Measurements from ENCODE around the gene PTK6.

PTK6 gene

DNA sequence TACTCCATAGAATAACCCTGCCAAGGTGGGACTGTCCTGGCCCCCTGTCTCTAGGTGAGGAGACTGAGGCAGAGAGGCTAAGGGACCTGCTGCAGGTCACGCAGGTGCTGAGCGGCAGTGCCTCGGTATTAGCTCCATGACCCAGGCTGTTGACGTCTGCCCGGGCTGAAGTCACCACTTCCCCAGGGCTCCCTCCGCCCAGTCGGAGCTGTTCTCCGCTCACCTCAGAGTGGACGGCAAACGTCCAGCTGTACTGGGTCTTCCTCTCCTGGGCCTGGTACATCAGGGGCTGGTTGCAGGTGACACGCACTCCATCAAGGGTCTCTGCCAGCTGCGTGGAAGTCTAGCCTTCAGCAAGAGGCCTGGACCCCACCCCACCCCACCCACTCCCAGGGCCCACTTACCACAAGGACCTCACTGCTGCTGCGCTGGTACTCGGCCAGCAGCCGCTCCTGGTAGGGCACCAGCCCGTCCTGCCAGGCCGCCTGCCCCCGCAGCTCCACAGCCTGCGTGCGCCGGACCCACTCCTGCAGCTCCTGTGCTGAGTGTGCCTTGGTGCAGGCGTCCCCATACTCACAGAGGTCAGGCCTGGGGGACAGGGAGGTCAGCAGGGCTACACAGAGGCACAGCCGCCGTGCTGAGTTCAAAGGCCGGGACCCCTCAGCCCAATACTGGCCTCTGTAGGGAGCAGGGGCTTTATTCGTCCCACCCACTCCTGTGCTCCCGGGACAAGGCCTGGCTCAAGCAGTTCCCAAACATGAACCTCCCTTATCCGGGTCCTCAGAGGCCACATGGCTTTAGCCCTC is 33.3 kb upstream of the PTK6 start:
- 0 out of 2 replicates have a peak, but pooled peaks cover 3% of the 10 kb centered on the region for H3K4me1 ChIP-seq (ENCODE audit: control insufficient read depth, insufficient read depth, low read length)
- no peaks in the 10 kb centered on the region for H3K9me3 ChIP-seq (ENCODE audit: control insufficient read depth, insufficient read depth, low read depth, low read length)
- ChIA-PET CTCF (interaction anchor here (0.6 kb wide), 1 partner anchor 8 kb away, joined by 3 read pairs; no protein-coding TSS in a partner anchor), POLR2A (interaction anchor here (0.9 to 1.0 kb wide), 2 partner anchors 21 to 88 kb away, joined by 3 read pairs; partner anchors contain the start of gene RTEL1)
- H3K36me3 ChIP-seq (ENCODE audit: control insufficient read depth in 2 of 2, insufficient read depth in 1 of 2, low read length in 2 of 2) = peaks cover 0 to 7% of the 10 kb centered on the region in 2 experiments; a peak in 1 of 3 replicates
- TF ChIP-seq ZNF350 (tag by site-specific recombination; IDR thresholded peaks at IDR 0.05) (no peak), ZNF341 (tag by site-specific recombination; IDR thresholded peaks at IDR 0.05; ENCODE audit: low read depth) (no peak), ZNF600 (tag by site-specific recombination; IDR thresholded peaks at IDR 0.05) (peak; percentile 47), ZNF530 (tag by site-specific recombination; IDR thresholded peaks at IDR 0.05; ENCODE audit: low read depth) (no peak)
- TF ChIP-seq, protein P1, sequence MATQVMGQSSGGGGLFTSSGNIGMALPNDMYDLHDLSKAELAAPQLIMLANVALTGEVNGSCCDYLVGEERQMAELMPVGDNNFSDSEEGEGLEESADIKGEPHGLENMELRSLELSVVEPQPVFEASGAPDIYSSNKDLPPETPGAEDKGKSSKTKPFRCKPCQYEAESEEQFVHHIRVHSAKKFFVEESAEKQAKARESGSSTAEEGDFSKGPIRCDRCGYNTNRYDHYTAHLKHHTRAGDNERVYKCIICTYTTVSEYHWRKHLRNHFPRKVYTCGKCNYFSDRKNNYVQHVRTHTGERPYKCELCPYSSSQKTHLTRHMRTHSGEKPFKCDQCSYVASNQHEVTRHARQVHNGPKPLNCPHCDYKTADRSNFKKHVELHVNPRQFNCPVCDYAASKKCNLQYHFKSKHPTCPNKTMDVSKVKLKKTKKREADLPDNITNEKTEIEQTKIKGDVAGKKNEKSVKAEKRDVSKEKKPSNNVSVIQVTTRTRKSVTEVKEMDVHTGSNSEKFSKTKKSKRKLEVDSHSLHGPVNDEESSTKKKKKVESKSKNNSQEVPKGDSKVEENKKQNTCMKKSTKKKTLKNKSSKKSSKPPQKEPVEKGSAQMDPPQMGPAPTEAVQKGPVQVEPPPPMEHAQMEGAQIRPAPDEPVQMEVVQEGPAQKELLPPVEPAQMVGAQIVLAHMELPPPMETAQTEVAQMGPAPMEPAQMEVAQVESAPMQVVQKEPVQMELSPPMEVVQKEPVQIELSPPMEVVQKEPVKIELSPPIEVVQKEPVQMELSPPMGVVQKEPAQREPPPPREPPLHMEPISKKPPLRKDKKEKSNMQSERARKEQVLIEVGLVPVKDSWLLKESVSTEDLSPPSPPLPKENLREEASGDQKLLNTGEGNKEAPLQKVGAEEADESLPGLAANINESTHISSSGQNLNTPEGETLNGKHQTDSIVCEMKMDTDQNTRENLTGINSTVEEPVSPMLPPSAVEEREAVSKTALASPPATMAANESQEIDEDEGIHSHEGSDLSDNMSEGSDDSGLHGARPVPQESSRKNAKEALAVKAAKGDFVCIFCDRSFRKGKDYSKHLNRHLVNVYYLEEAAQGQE (tag by site-specific recombination; IDR thresholded peaks at IDR 0.05) = no peak
- no peak overlapping the region for H3K27ac ChIP-seq (ENCODE audit: extremely low read depth, low read depth, low read length)
- H3K4me3 ChIP-seq (ENCODE audit: low read depth, low read length) = no peak overlapping the region

DNA sequence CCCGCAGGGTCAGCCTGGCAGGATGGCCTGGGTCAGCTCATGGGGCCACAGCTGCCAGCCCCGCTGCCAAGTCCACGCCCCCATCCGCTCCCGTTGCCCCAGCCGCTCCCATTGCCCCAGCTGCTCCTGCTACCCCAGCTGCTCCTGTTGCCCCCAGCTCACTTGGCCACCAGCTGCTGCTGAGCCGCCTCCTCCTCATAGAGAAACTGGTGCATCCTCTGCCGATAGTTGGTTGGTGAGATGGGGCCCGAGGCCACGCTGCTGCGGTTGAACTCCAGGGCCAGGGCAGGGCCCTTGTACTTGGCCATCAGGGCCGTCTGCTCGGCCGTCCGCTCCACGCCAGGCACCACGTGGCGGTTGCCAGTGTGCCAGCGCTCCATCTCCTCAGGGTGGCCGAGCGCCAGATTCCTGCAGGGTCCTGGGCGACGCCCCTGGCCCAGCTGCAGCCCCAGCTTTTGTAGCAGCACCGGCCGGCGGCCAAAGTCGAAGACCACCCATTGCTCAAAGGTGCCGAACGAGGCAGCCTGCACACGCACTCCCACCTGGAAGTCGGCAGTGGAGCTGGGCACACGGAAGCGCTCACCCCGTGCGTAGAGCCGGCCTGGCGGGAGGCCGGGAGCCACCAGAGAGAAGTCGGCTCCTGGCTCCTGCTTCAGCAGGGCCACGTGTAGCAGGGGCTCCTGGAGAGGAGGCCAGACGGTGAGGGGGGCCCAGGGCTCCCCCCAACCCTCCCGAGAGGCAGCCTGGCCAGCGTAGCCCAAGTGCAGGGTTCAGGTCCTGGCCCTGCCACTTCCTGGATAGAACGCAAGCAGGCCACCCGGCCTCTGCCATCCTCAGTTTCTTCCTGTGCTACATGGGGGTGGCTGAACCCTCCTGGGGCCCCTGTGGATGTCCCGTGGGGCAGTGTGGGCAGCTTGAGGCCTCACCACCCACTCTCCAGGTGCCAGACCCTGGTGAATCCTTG is 32.1 kb upstream of the PTK6 start:
- TF ChIP-seq, protein P2, sequence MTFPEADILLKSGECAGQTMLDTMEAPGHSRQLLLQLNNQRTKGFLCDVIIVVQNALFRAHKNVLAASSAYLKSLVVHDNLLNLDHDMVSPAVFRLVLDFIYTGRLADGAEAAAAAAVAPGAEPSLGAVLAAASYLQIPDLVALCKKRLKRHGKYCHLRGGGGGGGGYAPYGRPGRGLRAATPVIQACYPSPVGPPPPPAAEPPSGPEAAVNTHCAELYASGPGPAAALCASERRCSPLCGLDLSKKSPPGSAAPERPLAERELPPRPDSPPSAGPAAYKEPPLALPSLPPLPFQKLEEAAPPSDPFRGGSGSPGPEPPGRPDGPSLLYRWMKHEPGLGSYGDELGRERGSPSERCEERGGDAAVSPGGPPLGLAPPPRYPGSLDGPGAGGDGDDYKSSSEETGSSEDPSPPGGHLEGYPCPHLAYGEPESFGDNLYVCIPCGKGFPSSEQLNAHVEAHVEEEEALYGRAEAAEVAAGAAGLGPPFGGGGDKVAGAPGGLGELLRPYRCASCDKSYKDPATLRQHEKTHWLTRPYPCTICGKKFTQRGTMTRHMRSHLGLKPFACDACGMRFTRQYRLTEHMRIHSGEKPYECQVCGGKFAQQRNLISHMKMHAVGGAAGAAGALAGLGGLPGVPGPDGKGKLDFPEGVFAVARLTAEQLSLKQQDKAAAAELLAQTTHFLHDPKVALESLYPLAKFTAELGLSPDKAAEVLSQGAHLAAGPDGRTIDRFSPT (tag by site-specific recombination; IDR thresholded peaks at IDR 0.05) = peak; percentile 55; the same call in 1 of the 2 replicates
- TF ChIP-seq KLF8 (tag by site-specific recombination; IDR thresholded peaks at IDR 0.05) = no peak
- peak; percentile 93 for TF ChIP-seq ZNF394 (tag by site-specific recombination; IDR thresholded peaks at IDR 0.05; ENCODE audit: borderline replicate concordance)
- Histone ChIP-seq H3K9me3 (ENCODE audit: control insufficient read depth, insufficient read depth, low read depth, low read length) (no peaks in the 10 kb centered on the region), H3K27ac (ENCODE audit: extremely low read depth, low read depth, low read length) (no peak overlapping the region), H3K4me3 (ENCODE audit: low read depth, low read length) (no peak overlapping the region), H3K36me3 (ENCODE audit: control insufficient read depth in 2 of 2, insufficient read depth in 1 of 2, low read length in 2 of 2) (peaks cover 0 to 14% of the 10 kb centered on the region in 2 experiments; a peak in 1 of 3 replicates), H3K4me1 (ENCODE audit: control insufficient read depth, insufficient read depth, low read length) (no peaks in the 10 kb centered on the region)
- ChIA-PET POLR2A (interaction anchor here (1.4 kb wide), 1 partner anchor 23 kb away, joined by 3 read pairs; no protein-coding TSS in a partner anchor), CTCF (no interaction called here)

DNA sequence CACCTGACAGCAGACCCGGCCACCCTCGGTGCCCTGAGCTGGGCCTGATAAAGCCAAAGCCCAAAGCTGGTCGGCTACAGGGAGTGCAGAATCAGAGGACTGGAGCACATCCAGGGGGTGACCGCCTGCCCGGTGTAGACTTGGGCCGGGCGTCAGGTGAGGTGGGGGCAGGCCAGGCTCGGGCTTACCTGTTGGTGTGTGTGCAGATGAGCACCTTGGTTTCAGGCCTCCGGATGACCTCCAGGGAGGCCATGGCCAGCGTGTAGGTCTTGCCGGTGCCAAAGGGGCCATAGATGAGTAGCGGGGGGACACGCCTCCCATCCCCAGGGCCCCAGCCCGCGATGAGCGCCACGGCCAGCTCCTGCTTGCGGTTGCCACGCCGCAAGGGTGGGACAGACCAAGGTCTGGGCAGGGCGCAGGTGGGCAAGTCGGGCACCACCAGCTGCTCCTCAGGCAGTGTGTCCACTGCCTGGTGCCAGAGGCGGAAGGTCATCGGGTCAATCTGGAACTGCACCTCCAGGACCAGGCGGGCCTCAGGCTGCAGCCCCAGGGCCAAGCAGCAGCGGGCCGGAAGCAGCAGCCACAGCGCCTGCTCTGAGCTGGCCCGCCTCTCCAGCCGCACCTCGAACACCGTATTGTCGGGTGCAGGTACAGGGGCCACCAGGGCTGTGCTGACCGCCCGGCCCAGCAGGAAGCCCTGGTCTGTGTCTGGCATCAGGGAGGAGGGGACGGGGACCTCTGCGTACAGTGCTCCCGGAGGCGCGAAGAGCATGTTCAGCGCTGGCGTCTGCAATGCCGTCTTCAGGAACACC is 31.2 kb upstream of the PTK6 start:
- ChIA-PET POLR2A (interaction anchor here (1.4 kb wide), 1 partner anchor 22 kb away, joined by 3 read pairs; no protein-coding TSS in a partner anchor), CTCF (no interaction called here)
- Histone ChIP-seq H3K9me3 (ENCODE audit: control insufficient read depth, insufficient read depth, low read depth, low read length) (no peaks in the 10 kb centered on the region), H3K27ac (ENCODE audit: extremely low read depth, low read depth, low read length) (no peak overlapping the region), H3K4me1 (ENCODE audit: control insufficient read depth, insufficient read depth, low read length) (no peaks in the 10 kb centered on the region), H3K4me3 (ENCODE audit: low read depth, low read length) (no peak overlapping the region), H3K36me3 (ENCODE audit: control insufficient read depth in 2 of 2, insufficient read depth in 1 of 2, low read length in 2 of 2) (peaks cover 0 to 21% of the 10 kb centered on the region in 2 experiments; a peak in 1 of 3 replicates)
- TF ChIP-seq ZBTB21 (tag by site-specific recombination; IDR thresholded peaks at IDR 0.05) = no peak
- TF ChIP-seq, protein P3, sequence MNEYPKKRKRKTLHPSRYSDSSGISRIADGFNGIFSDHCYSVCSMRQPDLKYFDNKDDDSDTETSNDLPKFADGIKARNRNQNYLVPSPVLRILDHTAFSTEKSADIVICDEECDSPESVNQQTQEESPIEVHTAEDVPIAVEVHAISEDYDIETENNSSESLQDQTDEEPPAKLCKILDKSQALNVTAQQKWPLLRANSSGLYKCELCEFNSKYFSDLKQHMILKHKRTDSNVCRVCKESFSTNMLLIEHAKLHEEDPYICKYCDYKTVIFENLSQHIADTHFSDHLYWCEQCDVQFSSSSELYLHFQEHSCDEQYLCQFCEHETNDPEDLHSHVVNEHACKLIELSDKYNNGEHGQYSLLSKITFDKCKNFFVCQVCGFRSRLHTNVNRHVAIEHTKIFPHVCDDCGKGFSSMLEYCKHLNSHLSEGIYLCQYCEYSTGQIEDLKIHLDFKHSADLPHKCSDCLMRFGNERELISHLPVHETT (tag by site-specific recombination; IDR thresholded peaks at IDR 0.05) = no peak

Data from HEK293 (cell line).